Activated B cell treated with CpG ODN at 0.5 μM for 24 hours (primary cell): ENCODE data around the gene CACNG4. TPM values are rescaled to one million over a fixed set of nuclear protein-coding genes. Genes with fewer than 3 reads are reported as not detected.

Source experiments
- ATAC-seq: fragments of 200-7000 bp; cut with Tn5 transposase; one replicate; pipeline ENCODE4 v1.10.0; 2021; ENCODE audit warnings: low read depth, mild to moderate bottlenecking, moderate library complexity
- CTCF ChIA-PET: fragments of 350-600 bp; sonication (Branson Sonifier 250); formaldehyde crosslinking; loops from one replicate; lab custom pipeline; 2021; ENCODE audit warnings: antibody characterized with exemption; lab: Charles Lee
- POLR2A ChIA-PET: fragments of 350-600 bp; sonication (Branson Sonifier 250); formaldehyde crosslinking; loops from one replicate; lab custom pipeline; 2021; ENCODE audit warnings: antibody characterized with exemption; lab: Charles Lee
- DNase-seq: peaks from one replicate; pipeline ENCODE4 v3.0.0; 2022
- H3K27ac Mint-ChIP-seq: one replicate; pipeline ENCODE4 v1.8.0; 2020; ENCODE audit warnings: mixed read lengths
- H3K27me3 Mint-ChIP-seq: one replicate; pipeline ENCODE4 v1.8.0; 2021; ENCODE audit warnings: mixed read lengths
- H3K36me3 Mint-ChIP-seq: one replicate; pipeline ENCODE4 v1.8.0; 2021; ENCODE audit warnings: low read depth, mixed read lengths
- H3K4me1 Mint-ChIP-seq: one replicate; pipeline ENCODE4 v1.8.0; 2021; ENCODE audit warnings: mixed read lengths
- H3K4me3 Mint-ChIP-seq: one replicate; pipeline ENCODE4 v1.8.0; 2020; ENCODE audit warnings: mild to moderate bottlenecking, mixed read lengths
- H3K9me3 Mint-ChIP-seq: one replicate; pipeline ENCODE4 v1.8.0; 2020; ENCODE audit warnings: mixed read lengths
- intact Hi-C: fragments of 100-400 bp; cut with micrococcal nuclease; formaldehyde crosslinking; loops from one replicate; pipeline ENCODE4 v1.15.1; 2024
- total RNA-seq: library from RNA; stranded (reverse); gene quantifications from 2 replicates; pipeline ENCODE4 v1.2.3, GENCODE V29; 2022
- TF ChIP-seq, protein P1 (sequence below): fragments of 200-600 bp; IDR thresholded peaks from one replicate; pipeline ENCODE4 v1.8.0; 2022; ENCODE audit warnings: antibody characterized with exemption, mild to moderate bottlenecking

CACNG4 gene
- total RNA-seq, 1 donor from 2014 or later: not detected

GRCh38 chr17:67059372-67059771 lies 94.9 kb downstream of the CACNG4 start:
- ChIA-PET CTCF (no interaction called here), POLR2A (no interaction called here)
- Mint-ChIP-seq H3K27ac (no peak overlapping the region), H3K4me3 (no peak overlapping the region), H3K4me1 (peaks cover 2% of the 10 kb centered on the region), H3K27me3 (no peaks in the 10 kb centered on the region), H3K36me3 (peaks cover 6% of the 10 kb centered on the region), H3K9me3 (no peaks in the 10 kb centered on the region)
- DNase-seq (no peak), ATAC-seq (no peak)
- intact Hi-C loops: no loop called here
- TF ChIP-seq, protein P1, sequence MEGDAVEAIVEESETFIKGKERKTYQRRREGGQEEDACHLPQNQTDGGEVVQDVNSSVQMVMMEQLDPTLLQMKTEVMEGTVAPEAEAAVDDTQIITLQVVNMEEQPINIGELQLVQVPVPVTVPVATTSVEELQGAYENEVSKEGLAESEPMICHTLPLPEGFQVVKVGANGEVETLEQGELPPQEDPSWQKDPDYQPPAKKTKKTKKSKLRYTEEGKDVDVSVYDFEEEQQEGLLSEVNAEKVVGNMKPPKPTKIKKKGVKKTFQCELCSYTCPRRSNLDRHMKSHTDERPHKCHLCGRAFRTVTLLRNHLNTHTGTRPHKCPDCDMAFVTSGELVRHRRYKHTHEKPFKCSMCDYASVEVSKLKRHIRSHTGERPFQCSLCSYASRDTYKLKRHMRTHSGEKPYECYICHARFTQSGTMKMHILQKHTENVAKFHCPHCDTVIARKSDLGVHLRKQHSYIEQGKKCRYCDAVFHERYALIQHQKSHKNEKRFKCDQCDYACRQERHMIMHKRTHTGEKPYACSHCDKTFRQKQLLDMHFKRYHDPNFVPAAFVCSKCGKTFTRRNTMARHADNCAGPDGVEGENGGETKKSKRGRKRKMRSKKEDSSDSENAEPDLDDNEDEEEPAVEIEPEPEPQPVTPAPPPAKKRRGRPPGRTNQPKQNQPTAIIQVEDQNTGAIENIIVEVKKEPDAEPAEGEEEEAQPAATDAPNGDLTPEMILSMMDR: no peak

DNA sequence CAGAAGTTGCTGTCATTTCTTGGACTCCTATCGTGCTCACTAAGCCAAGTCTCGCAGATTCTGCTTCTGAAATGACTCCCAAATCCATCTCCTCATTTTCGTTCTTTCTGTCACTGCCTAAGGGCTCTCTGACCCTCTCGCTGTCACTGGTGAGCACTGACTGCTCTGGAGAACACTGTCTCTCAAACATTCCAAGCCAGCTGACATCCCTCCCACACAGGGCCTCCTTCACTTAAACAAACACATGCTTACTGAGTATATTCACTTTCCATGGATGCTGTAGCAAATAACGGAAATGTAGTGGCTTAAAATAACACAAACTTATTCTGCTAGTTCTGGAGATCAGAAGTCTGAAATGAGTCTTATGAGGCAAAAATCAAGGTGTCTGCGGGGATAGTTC lies 98.6 kb downstream of the CACNG4 start:
- H3K27ac Mint-ChIP-seq: no peak overlapping the region
- ATAC-seq (no peak), DNase-seq (no peak)
- no peak overlapping the region for H3K4me3 Mint-ChIP-seq
- H3K9me3 Mint-ChIP-seq: no peaks in the 10 kb centered on the region
- no peaks in the 10 kb centered on the region for H3K27me3 Mint-ChIP-seq
- no peaks in the 10 kb centered on the region for H3K4me1 Mint-ChIP-seq
- TF ChIP-seq, protein P1: no peak
- intact Hi-C loops: no loop called here
- ChIA-PET CTCF (no interaction called here), POLR2A (no interaction called here)
- peaks cover 8% of the 10 kb centered on the region for H3K36me3 Mint-ChIP-seq

DNA sequence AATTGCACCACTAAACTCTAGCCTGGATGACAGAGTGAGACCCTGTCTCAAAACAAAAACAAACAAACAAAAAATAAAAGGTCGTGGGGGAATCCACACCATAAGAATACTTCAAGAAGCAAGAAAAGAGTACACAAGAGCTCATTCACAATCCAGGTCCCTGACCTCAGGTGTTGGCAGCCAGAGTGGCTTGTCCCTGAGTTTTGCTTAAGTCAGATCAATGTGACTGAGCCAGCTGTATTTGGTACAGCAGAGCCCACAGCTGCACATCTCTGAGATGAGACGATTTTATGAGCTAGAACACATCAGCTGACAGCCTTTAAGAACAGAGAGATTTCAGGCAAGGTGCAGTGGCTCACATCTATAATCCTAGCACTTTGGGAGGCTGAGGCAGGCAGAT lies 102.2 kb downstream of the CACNG4 start:
- ChIA-PET POLR2A (interaction anchor here (1.3 kb wide), 1 partner anchor 15 kb away, joined by 3 read pairs; no protein-coding TSS in a partner anchor), CTCF (no interaction called here)
- TF ChIP-seq, protein P1: no peak
- intact Hi-C loops: no loop called here
- DNase-seq: no peak
- Mint-ChIP-seq H3K27me3 (no peaks in the 10 kb centered on the region), H3K9me3 (no peaks in the 10 kb centered on the region), H3K27ac (no peak overlapping the region), H3K4me3 (no peak overlapping the region), H3K4me1 (no peaks in the 10 kb centered on the region), H3K36me3 (peaks cover 7% of the 10 kb centered on the region)
- ATAC-seq: no peak

DNA sequence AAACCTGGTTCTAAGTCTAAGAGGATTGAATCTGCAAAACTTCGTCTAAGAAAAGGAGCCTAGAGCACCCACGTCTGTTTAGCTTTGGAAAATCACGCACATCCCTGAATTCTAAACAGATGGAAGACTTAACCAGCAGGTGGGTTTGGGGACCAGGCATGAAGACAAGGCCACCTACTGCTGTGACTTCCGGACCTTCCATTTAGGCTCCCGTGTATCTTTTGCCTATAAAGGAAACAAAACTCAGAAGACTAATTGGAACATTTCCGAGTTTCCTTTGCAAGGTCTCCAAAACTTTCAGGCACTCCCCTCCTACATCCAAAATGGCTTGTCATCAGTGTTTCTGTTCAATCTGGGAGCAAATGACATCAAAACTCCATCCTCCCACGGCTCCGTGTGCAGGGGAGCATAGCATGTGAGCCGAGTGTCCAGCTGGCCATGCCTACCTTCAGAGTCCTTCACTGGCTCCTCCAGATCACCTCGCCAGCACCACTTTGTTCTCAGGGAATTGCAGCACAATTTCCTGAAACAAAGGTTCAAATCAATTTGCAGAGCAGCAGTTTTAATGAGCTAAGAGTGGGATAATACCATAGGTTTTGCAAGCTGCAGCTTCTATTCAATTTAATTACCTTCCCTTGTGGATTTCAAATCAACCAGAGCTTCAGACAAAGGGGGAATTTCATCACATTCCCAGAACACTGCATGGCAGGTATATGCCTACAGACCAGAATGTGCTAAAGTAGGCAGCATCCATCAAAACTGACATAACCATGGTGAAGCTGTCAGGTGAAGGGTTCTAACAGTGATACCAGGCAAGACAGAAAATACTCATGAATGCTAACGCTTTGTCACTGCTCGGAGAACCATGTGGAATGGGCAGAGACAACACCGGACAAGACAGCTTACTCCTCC lies 103.3 kb downstream of the CACNG4 start:
- no peaks in the 10 kb centered on the region for H3K4me1 Mint-ChIP-seq
- CTCF ChIA-PET: no interaction called here
- H3K27ac Mint-ChIP-seq: no peak overlapping the region
- intact Hi-C loops: no loop called here
- H3K4me3 Mint-ChIP-seq: no peak overlapping the region
- POLR2A ChIA-PET: no interaction called here
- H3K27me3 Mint-ChIP-seq: no peaks in the 10 kb centered on the region
- H3K9me3 Mint-ChIP-seq: no peaks in the 10 kb centered on the region
- ATAC-seq (no peak), DNase-seq (no peak)
- H3K36me3 Mint-ChIP-seq: peaks cover 15% of the 10 kb centered on the region
- TF ChIP-seq, protein P1: no peak

GRCh38 chr17:67068999-67069398 lies 104.5 kb downstream of the CACNG4 start:
- POLR2A ChIA-PET: no interaction called here
- H3K4me1 Mint-ChIP-seq: no peaks in the 10 kb centered on the region
- CTCF ChIA-PET: no interaction called here
- H3K4me3 Mint-ChIP-seq: no peak overlapping the region
- TF ChIP-seq, protein P1: no peak
- no peaks in the 10 kb centered on the region for H3K27me3 Mint-ChIP-seq
- no peaks in the 10 kb centered on the region for H3K9me3 Mint-ChIP-seq
- DNase-seq (no peak), ATAC-seq (no peak)
- peaks cover 23% of the 10 kb centered on the region for H3K36me3 Mint-ChIP-seq
- intact Hi-C loops: no loop called here
- no peak overlapping the region for H3K27ac Mint-ChIP-seq
